Measurements from ENCODE around the gene DRC7. TPM values are rescaled to one million over a fixed set of nuclear protein-coding genes. Genes with fewer than 3 reads are reported as not detected.

Gene DRC7
- polyA plus RNA-seq, 1 donor from 2014 or later = 1.4 TPM

- TF ChIP-seq POLR2AphosphoS5 (IDR thresholded peaks at IDR 0.05) (no peak), TAF1 (IDR thresholded peaks at IDR 0.05; ENCODE audit: low read depth) (no peak), EZH2 (IDR thresholded peaks at IDR 0.05; ENCODE audit: borderline replicate concordance, insufficient read depth, low read length, poor library complexity, severe bottlenecking) (no peak)
- TF ChIP-seq, protein P1, sequence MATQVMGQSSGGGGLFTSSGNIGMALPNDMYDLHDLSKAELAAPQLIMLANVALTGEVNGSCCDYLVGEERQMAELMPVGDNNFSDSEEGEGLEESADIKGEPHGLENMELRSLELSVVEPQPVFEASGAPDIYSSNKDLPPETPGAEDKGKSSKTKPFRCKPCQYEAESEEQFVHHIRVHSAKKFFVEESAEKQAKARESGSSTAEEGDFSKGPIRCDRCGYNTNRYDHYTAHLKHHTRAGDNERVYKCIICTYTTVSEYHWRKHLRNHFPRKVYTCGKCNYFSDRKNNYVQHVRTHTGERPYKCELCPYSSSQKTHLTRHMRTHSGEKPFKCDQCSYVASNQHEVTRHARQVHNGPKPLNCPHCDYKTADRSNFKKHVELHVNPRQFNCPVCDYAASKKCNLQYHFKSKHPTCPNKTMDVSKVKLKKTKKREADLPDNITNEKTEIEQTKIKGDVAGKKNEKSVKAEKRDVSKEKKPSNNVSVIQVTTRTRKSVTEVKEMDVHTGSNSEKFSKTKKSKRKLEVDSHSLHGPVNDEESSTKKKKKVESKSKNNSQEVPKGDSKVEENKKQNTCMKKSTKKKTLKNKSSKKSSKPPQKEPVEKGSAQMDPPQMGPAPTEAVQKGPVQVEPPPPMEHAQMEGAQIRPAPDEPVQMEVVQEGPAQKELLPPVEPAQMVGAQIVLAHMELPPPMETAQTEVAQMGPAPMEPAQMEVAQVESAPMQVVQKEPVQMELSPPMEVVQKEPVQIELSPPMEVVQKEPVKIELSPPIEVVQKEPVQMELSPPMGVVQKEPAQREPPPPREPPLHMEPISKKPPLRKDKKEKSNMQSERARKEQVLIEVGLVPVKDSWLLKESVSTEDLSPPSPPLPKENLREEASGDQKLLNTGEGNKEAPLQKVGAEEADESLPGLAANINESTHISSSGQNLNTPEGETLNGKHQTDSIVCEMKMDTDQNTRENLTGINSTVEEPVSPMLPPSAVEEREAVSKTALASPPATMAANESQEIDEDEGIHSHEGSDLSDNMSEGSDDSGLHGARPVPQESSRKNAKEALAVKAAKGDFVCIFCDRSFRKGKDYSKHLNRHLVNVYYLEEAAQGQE (IDR thresholded peaks at IDR 0.05; ENCODE audit: borderline replicate concordance) = no peak
Observed at GRCh38 chr16:57677622-57678369, 16.8 kb upstream of the DRC7 start.

GRCh38 chr16:57679016-57679415 lies 15.6 kb upstream of the DRC7 start:
- Histone ChIP-seq H3K79me2 (replicated peaks; ENCODE audit: insufficient read depth, low read length) (no peaks in the 10 kb centered on the region), H3K9me3 (ENCODE audit: low read length) (no peaks in the 10 kb centered on the region), H2AFZ (ENCODE audit: low read depth, low read length) (no peak overlapping the region), H3K9ac (ENCODE audit: low read length) (no peak overlapping the region), H3K36me3 (ENCODE audit: insufficient read depth, low read length) (no peaks in the 10 kb centered on the region), H3K27me3 (ENCODE audit: insufficient read depth, low read depth, low read length) (no peaks in the 10 kb centered on the region), H3K9me2 (ENCODE audit: insufficient read depth, low read length) (no peaks in the 10 kb centered on the region), H3F3A (ENCODE audit: insufficient read depth, low read length, poor library complexity, severe bottlenecking) (no peaks in the 10 kb centered on the region), H3K4me2 (ENCODE audit: low read length) (no peak overlapping the region), H4K20me1 (ENCODE audit: insufficient read depth) (no peaks in the 10 kb centered on the region), H3K4me3 (ENCODE audit: low read length) (no peak overlapping the region), H3K27ac (ENCODE audit: low read length) (no peak overlapping the region)
- TF ChIP-seq POLR2AphosphoS5 (IDR thresholded peaks at IDR 0.05) = no peak
- no peak for TF ChIP-seq MXI1 (conservative IDR thresholded peaks at IDR 0.05; ENCODE audit: poor library complexity, severe bottlenecking)
- TF ChIP-seq, protein P1 (IDR thresholded peaks at IDR 0.05; ENCODE audit: borderline replicate concordance) = no peak
- TF ChIP-seq EP300 (conservative IDR thresholded peaks at IDR 0.05; ENCODE audit: poor library complexity, severe bottlenecking) = no peak
- TF ChIP-seq, protein P2, sequence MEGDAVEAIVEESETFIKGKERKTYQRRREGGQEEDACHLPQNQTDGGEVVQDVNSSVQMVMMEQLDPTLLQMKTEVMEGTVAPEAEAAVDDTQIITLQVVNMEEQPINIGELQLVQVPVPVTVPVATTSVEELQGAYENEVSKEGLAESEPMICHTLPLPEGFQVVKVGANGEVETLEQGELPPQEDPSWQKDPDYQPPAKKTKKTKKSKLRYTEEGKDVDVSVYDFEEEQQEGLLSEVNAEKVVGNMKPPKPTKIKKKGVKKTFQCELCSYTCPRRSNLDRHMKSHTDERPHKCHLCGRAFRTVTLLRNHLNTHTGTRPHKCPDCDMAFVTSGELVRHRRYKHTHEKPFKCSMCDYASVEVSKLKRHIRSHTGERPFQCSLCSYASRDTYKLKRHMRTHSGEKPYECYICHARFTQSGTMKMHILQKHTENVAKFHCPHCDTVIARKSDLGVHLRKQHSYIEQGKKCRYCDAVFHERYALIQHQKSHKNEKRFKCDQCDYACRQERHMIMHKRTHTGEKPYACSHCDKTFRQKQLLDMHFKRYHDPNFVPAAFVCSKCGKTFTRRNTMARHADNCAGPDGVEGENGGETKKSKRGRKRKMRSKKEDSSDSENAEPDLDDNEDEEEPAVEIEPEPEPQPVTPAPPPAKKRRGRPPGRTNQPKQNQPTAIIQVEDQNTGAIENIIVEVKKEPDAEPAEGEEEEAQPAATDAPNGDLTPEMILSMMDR (IDR thresholded peaks at IDR 0.05; ENCODE audit: poor library complexity, severe bottlenecking) = no peak
- no peak for TF ChIP-seq RAD21 (conservative IDR thresholded peaks at IDR 0.05)
- no peak for TF ChIP-seq EZH2 (IDR thresholded peaks at IDR 0.05; ENCODE audit: borderline replicate concordance, insufficient read depth, low read length, poor library complexity, severe bottlenecking)
- TF ChIP-seq SMC3 (conservative IDR thresholded peaks at IDR 0.05; ENCODE audit: poor library complexity) = no peak
- no peak for TF ChIP-seq TAF1 (IDR thresholded peaks at IDR 0.05; ENCODE audit: low read depth)

More at GRCh38 chr16:57677622-57678369, 16.8 kb upstream of the DRC7 start:
- H3K4me3 ChIP-seq (ENCODE audit: low read length) = no peak overlapping the region
- no peak overlapping the region for H3K4me2 ChIP-seq (ENCODE audit: low read length)
- no peaks in the 10 kb centered on the region for H3K36me3 ChIP-seq (ENCODE audit: insufficient read depth, low read length)
- no peaks in the 10 kb centered on the region for H3K27me3 ChIP-seq (ENCODE audit: insufficient read depth, low read depth, low read length)
- H4K20me1 ChIP-seq (ENCODE audit: insufficient read depth) = no peaks in the 10 kb centered on the region
- H3K9ac ChIP-seq (ENCODE audit: low read length) = no peak overlapping the region
- H2AFZ ChIP-seq (ENCODE audit: low read depth, low read length) = no peak overlapping the region
- no peaks in the 10 kb centered on the region for H3K79me2 ChIP-seq (replicated peaks; ENCODE audit: insufficient read depth, low read length)
- no peaks in the 10 kb centered on the region for H3F3A ChIP-seq (ENCODE audit: insufficient read depth, low read length, poor library complexity, severe bottlenecking)
- H3K9me2 ChIP-seq (ENCODE audit: insufficient read depth, low read length) = no peaks in the 10 kb centered on the region
- no peak overlapping the region for H3K27ac ChIP-seq (ENCODE audit: low read length)
- no peaks in the 10 kb centered on the region for H3K9me3 ChIP-seq (ENCODE audit: low read length)

All from neural cell (in vitro differentiated cells).